CD14-positive monocyte (primary cell): Measurements from ENCODE around the gene SIPA1. TPM values are rescaled to one million over a fixed set of nuclear protein-coding genes. Genes with fewer than 3 reads are reported as not detected.

Experiments used
- DNase-seq, 3 donors: peaks; one replicate each; pipeline ENCODE4 v3.0.0-alpha.2; 2011 to 2022
- H2AFZ ChIP-seq: 2 replicates; pipeline ENCODE4 v1.6.0; 2012; ENCODE audit warnings: mild to moderate bottlenecking, low read depth, low read length, inconsistent platforms; ENCODE audit not compliant: insufficient read depth, poor library complexity, severe bottlenecking
- H3K27ac ChIP-seq, 2 donors: 1 replicate in 1 of 2; 2 replicates in 1 of 2; pipeline ENCODE4 v1.5.1; 2012 to 2013; ENCODE audit warnings: low read length in 2 of 2, control low read depth in 1 of 2, inconsistent platforms in 1 of 2, low read depth in 1 of 2, mild to moderate bottlenecking in 1 of 2
- H3K27me3 ChIP-seq, 2 donors: one replicate each; pipeline versions ENCODE4 v1.6.0 to v1.6.1; 2011 to 2013; ENCODE audit warnings: low read length in 2 of 2; ENCODE audit not compliant: control insufficient read depth in 2 of 2, insufficient read depth in 2 of 2
- H3K36me3 ChIP-seq, 2 donors: replicated peaks in 1 of 2; 1 replicate in 1 of 2; 2 replicates in 1 of 2; pipeline versions ENCODE4 v1.5.1 to v1.6.1; 2012 to 2013; ENCODE audit warnings: low read length in 2 of 2, control low read depth in 1 of 2, inconsistent platforms in 1 of 2, mild to moderate bottlenecking in 1 of 2; ENCODE audit not compliant: insufficient read depth in 2 of 2, control insufficient read depth in 1 of 2
- H3K4me1 ChIP-seq, 2 donors: 1 replicate in 1 of 2; 2 replicates in 1 of 2; pipeline versions ENCODE4 v1.5.1 to v1.6.1; 2012 to 2013; ENCODE audit warnings: low read length in 2 of 2, control low read depth in 1 of 2, inconsistent platforms in 1 of 2, mild to moderate bottlenecking in 1 of 2, moderate library complexity in 1 of 2; ENCODE audit not compliant: insufficient read depth in 2 of 2, control insufficient read depth in 1 of 2
- H3K4me2 ChIP-seq: replicated peaks from 2 replicates; pipeline ENCODE3; 2012; ENCODE audit warnings: low read length, moderate library complexity, mild to moderate bottlenecking; ENCODE audit not compliant: poor library complexity, severe bottlenecking; ENCODE audit errors: extremely low read depth
- H3K4me3 ChIP-seq, 3 experiments: fragments of 200-600 bp in 1 of 3; sonication (generic) in 1 of 3; replicated peaks in 1 of 3; 1 replicate in 2 of 3; 2 replicates in 1 of 3; pipeline ENCODE4 v1.5.1; 2011 to 2013; ENCODE audit warnings: low read length in 3 of 3, mild to moderate bottlenecking in 3 of 3, control low read depth in 2 of 3, low read depth in 2 of 3, inconsistent platforms in 1 of 3, moderate library complexity in 1 of 3
- H3K79me2 ChIP-seq: 2 replicates; pipeline ENCODE4 v1.6.0; 2012; ENCODE audit warnings: mild to moderate bottlenecking, control low read depth, inconsistent platforms, low read length, moderate library complexity; ENCODE audit not compliant: insufficient read depth
- H3K9ac ChIP-seq: 2 replicates; pipeline ENCODE4 v1.6.0; 2017; ENCODE audit warnings: low read length, mild to moderate bottlenecking; ENCODE audit not compliant: insufficient read depth, poor library complexity, severe bottlenecking
- H3K9me3 ChIP-seq, 2 donors: replicated peaks in 1 of 2; 1 replicate in 1 of 2; 2 replicates in 1 of 2; pipeline versions ENCODE4 v1.5.1 to v1.6.1; 2012 to 2013; ENCODE audit warnings: low read length in 2 of 2, control low read depth in 1 of 2; ENCODE audit not compliant: control insufficient read depth in 1 of 2, insufficient read depth in 1 of 2
- H4K20me1 ChIP-seq: 2 replicates; pipeline ENCODE4 v1.6.0; 2012; ENCODE audit warnings: mild to moderate bottlenecking, low read length, control low read depth, moderate library complexity; ENCODE audit not compliant: insufficient read depth
- H3K27ac Mint-ChIP-seq, 7 donors: one replicate each; pipeline ENCODE4 v1.8.0; 2020; ENCODE audit warnings: mild to moderate bottlenecking in 7 of 7, mixed read lengths in 7 of 7, moderate library complexity in 6 of 7, inconsistent platforms in 2 of 7
- H3K27me3 Mint-ChIP-seq, 3 donors: one replicate each; pipeline ENCODE4 v1.8.0; 2021 to 2022; ENCODE audit warnings: low read depth in 3 of 3, mild to moderate bottlenecking in 3 of 3, mixed read lengths in 3 of 3, moderate library complexity in 3 of 3, inconsistent platforms in 1 of 3
- H3K36me3 Mint-ChIP-seq, 2 donors: one replicate each; pipeline ENCODE4 v1.8.0; 2020; ENCODE audit warnings: mixed read lengths in 2 of 2, inconsistent platforms in 1 of 2, mild to moderate bottlenecking in 1 of 2
- H3K4me1 Mint-ChIP-seq: one replicate; pipeline ENCODE4 v1.8.0; 2020; ENCODE audit warnings: mild to moderate bottlenecking, mixed read lengths
- H3K4me3 Mint-ChIP-seq, 2 donors: one replicate each; pipeline ENCODE4 v1.8.0; 2020; ENCODE audit warnings: mild to moderate bottlenecking in 2 of 2, mixed read lengths in 2 of 2, moderate library complexity in 1 of 2
- H3K9me3 Mint-ChIP-seq, 7 donors: one replicate each; pipeline ENCODE4 v1.8.0; 2020 to 2022; ENCODE audit warnings: mixed read lengths in 7 of 7, mild to moderate bottlenecking in 6 of 7, moderate library complexity in 6 of 7, inconsistent platforms in 2 of 7
- CTCF ChIP-seq: fragments of 200-600 bp; IDR thresholded peaks from one replicate; pipeline ENCODE4 v1.8.0; 2022; ENCODE audit warnings: antibody characterized with exemption, mild to moderate bottlenecking
- WGBS: methylation state at CpG from one replicate; pipeline ENCODE4 v1.1.5; 2013; ENCODE audit warnings: missing lambda C conversion rate; ENCODE audit not compliant: insufficient coverage; 5-methylcytosine and 5-hydroxymethylcytosine counted together
- intact Hi-C, 2 donors: fragments of 100-400 bp; cut with micrococcal nuclease; formaldehyde crosslinking; loops; one replicate each; pipeline versions ENCODE4 v1.15.0 to v1.15.1; 2023
- polyA plus RNA-seq, 3 donors: library from polyadenylated mRNA; depleted of rRNA in 1 of 3; unstranded in 2 of 3; stranded (reverse) in 1 of 3; fragments of 300-500 nt in 2 of 3; fragments of >200 nt in 1 of 3; fragmentation: Illumina TruSeq in 2 of 3; gene quantifications; 1 replicate in 2 of 3; 2 replicates in 1 of 3; pipeline ENCODE4 v1.2.3, GENCODE V29; 2012 to 2021

Gene SIPA1
- polyA plus RNA-seq, 3 donors: 83.4 to 110 (median 86.5) TPM

DNA sequence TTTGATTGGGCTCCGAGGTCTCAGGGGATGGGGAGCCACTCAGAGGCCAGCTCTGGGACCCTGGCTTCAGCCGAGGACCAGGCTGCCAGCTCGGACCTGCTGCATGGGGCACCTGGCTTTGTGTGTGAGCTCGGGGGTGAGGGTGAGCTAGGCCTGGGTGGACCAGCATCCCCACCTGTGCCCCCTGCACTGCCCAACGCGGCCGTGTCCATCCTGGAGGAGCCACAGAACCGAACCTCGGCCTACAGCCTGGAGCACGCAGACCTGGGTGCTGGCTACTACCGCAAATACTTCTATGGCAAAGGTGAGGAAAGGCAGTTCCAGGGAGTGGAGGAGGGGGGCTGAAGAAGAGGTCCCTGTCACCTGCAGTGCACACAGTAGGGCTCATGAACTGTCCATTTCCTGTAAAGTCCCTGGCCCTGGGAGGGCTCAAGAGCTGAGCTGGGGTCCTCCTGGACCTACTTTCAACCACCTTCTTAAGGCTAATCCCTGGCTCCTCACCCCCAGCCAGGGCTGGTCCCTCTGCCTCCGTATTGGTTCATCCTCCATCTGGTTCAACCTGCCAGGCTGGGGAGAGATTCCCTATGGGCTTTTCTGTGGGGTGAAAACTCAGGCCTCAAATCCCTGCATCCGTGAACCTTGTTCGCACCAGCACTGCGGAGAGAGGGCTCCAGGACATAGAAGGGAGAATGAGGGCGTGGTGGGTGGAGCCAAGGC lies 3.6 kb downstream of the SIPA1 start:
- H3K27ac Mint-ChIP-seq: peak overlapping the region; percentile 86 to 94 (median 90)
- Histone ChIP-seq H3K9ac (peak overlapping the region; percentile 82), H3K9me3 (no peaks in the 10 kb centered on the region), H3K27me3 (no peaks in the 10 kb centered on the region), H3K4me3 (peak overlapping the region; percentile 61 to 99 (median 76)), H3K36me3 (peaks cover 44 to 49% of the 10 kb centered on the region in 2 donors), H4K20me1 (peaks cover 78% of the 10 kb centered on the region), H3K4me2 (peak overlapping the region; percentile 100), H3K79me2 (peaks cover 78% of the 10 kb centered on the region), H2AFZ (peak overlapping the region; percentile 67), H3K27ac (peak overlapping the region; percentile 93 to 98), H3K4me1 (peaks cover 44 to 72% of the 10 kb centered on the region in 2 donors)
- peaks cover 56% of the 10 kb centered on the region for H3K4me1 Mint-ChIP-seq
- WGBS: 41% methylated on average over 15 of the region's 16 CpGs
- H3K9me3 Mint-ChIP-seq: no peaks in the 10 kb centered on the region
- H3K36me3 Mint-ChIP-seq: peaks cover 40 to 58% of the 10 kb centered on the region in 2 donors
- H3K4me3 Mint-ChIP-seq: peak overlapping the region; percentile 94
- no peak for TF ChIP-seq CTCF
- H3K27me3 Mint-ChIP-seq: no peaks in the 10 kb centered on the region
- intact Hi-C loops: no loop called here
- DNase-seq: no peak

GRCh38 chr11:65642014-65642671 lies 4.2 kb downstream of the SIPA1 start:
- Histone ChIP-seq H3K79me2 (peaks cover 78% of the 10 kb centered on the region), H2AFZ (no peak overlapping the region), H3K27me3 (no peaks in the 10 kb centered on the region), H3K9me3 (no peaks in the 10 kb centered on the region), H3K27ac (peak overlapping the region; percentile 93 to 98), H3K4me2 (peak overlapping the region; percentile 100), H4K20me1 (peaks cover 76% of the 10 kb centered on the region), H3K4me3 (peak overlapping the region; percentile 61 to 99 (median 76)), H3K9ac (peak overlapping the region; percentile 82), H3K36me3 (peaks cover 43 to 48% of the 10 kb centered on the region in 2 donors), H3K4me1 (peaks cover 44 to 67% of the 10 kb centered on the region in 2 donors)
- intact Hi-C loops: no loop called here
- H3K27me3 Mint-ChIP-seq: no peaks in the 10 kb centered on the region
- 62% methylated on average over 34 of the region's 49 CpGs for WGBS
- DNase-seq: no peak
- peak overlapping the region; percentile 94 for H3K4me3 Mint-ChIP-seq
- H3K4me1 Mint-ChIP-seq: peaks cover 53% of the 10 kb centered on the region
- no peaks in the 10 kb centered on the region for H3K9me3 Mint-ChIP-seq
- peak overlapping the region; percentile 58 to 91 (median 86) for H3K27ac Mint-ChIP-seq
- H3K36me3 Mint-ChIP-seq: peaks cover 36 to 54% of the 10 kb centered on the region in 2 donors
- no peak for TF ChIP-seq CTCF
